ENCODE data around the gene SLC45A2. TPM values are rescaled to one million over a fixed set of nuclear protein-coding genes. Genes with fewer than 3 reads are reported as not detected.

Gene SLC45A2
- polyA plus RNA-seq, 1 of the 3 experiments (the other 2 are of a cell fraction): 0.02 TPM

DNA sequence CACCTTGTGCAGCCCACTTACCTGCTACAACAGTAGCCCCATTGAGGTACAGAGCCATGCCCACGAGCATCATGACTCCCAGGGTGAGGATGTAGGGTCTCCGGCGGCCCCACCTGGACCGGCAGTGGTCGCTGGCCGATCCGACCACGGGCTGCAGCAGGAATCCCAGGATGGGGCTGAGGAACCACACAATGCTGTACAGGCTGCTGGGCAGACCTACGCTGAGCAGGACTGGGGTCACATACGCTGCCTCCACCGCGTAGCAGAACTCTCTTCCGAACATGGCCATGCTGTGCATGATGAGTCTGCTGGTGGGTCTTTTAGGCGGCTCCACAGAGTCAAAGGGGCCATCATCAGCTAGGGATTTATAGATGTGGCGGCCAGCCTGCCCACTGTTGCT is 315 bp downstream of the SLC45A2 start (continued):
- TF ChIP-seq, protein P1, sequence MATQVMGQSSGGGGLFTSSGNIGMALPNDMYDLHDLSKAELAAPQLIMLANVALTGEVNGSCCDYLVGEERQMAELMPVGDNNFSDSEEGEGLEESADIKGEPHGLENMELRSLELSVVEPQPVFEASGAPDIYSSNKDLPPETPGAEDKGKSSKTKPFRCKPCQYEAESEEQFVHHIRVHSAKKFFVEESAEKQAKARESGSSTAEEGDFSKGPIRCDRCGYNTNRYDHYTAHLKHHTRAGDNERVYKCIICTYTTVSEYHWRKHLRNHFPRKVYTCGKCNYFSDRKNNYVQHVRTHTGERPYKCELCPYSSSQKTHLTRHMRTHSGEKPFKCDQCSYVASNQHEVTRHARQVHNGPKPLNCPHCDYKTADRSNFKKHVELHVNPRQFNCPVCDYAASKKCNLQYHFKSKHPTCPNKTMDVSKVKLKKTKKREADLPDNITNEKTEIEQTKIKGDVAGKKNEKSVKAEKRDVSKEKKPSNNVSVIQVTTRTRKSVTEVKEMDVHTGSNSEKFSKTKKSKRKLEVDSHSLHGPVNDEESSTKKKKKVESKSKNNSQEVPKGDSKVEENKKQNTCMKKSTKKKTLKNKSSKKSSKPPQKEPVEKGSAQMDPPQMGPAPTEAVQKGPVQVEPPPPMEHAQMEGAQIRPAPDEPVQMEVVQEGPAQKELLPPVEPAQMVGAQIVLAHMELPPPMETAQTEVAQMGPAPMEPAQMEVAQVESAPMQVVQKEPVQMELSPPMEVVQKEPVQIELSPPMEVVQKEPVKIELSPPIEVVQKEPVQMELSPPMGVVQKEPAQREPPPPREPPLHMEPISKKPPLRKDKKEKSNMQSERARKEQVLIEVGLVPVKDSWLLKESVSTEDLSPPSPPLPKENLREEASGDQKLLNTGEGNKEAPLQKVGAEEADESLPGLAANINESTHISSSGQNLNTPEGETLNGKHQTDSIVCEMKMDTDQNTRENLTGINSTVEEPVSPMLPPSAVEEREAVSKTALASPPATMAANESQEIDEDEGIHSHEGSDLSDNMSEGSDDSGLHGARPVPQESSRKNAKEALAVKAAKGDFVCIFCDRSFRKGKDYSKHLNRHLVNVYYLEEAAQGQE (IDR thresholded peaks at IDR 0.05; ENCODE audit: low read depth, low read length): no peak
- TF ChIP-seq ELF1 (IDR thresholded peaks at IDR 0.05) (no peak), MXI1 (IDR thresholded peaks at IDR 0.05; ENCODE audit: low read depth, low read length) (no peak), FOXM1 (IDR thresholded peaks at IDR 0.05; ENCODE audit: low read depth) (no peak)
- TF ChIP-seq, protein P2, sequence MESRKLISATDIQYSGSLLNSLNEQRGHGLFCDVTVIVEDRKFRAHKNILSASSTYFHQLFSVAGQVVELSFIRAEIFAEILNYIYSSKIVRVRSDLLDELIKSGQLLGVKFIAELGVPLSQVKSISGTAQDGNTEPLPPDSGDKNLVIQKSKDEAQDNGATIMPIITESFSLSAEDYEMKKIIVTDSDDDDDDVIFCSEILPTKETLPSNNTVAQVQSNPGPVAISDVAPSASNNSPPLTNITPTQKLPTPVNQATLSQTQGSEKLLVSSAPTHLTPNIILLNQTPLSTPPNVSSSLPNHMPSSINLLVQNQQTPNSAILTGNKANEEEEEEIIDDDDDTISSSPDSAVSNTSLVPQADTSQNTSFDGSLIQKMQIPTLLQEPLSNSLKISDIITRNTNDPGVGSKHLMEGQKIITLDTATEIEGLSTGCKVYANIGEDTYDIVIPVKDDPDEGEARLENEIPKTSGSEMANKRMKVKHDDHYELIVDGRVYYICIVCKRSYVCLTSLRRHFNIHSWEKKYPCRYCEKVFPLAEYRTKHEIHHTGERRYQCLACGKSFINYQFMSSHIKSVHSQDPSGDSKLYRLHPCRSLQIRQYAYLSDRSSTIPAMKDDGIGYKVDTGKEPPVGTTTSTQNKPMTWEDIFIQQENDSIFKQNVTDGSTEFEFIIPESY (IDR thresholded peaks at IDR 0.05; ENCODE audit: borderline replicate concordance, low read depth): no peak

DNA sequence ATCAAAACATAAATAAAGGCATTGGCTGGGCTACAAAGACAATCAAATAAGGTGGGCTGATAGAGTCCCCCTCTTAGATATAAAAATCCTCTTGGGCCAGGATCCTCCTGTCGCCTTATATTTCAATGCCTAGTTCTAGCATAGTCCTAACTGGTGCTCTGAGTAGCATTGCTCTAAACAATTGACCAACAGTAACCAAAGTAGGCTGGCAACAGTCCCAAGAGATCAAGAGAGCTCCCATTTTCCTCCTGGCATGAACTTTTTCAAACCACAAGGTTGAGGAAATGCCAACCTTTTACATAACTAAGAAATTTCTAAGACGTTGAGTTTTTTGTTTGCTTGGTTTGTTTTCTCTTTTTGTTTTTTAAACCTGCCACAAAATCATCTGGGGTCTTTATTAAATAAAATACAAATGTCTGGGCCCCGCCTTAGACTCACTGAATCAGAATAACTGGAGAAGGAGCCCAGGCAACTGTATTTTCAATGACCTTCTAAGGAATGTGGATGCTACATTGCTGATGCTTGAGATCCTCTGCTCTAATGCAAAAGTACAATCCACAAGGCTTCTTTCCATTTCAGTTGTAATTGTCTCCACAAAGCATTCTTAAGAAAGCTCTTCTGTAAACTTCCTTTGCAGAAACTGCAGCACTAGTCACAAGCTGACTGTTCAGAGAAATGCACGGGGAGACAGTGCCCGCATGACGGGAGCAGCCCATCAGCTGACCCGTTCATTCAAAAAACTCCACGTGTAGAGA is 2.9 kb downstream of the SLC45A2 start:
- peaks cover 0 to 2% of the 10 kb centered on the region in 2 experiments for H3K36me3 ChIP-seq (replicated peaks in 1 of 2; ENCODE audit: control insufficient read depth in 1 of 2, insufficient read depth in 2 of 2, low read length in 1 of 2)
- H3K4me1 ChIP-seq (ENCODE audit: control insufficient read depth in 1 of 2, insufficient read depth in 2 of 2, low read depth in 1 of 2, low read length in 1 of 2): no peaks in the 10 kb centered on the region
- H3K9ac ChIP-seq: no peak overlapping the region
- no peaks in the 10 kb centered on the region for H3K9me3 ChIP-seq
- H3K4me3 ChIP-seq (ENCODE audit: low read depth in 2 of 2, low read length in 1 of 2): no peak overlapping the region
- TF ChIP-seq SIN3A (IDR thresholded peaks at IDR 0.05; ENCODE audit: borderline replicate concordance, low read depth, low read length): no peak
- TF ChIP-seq, protein P3, sequence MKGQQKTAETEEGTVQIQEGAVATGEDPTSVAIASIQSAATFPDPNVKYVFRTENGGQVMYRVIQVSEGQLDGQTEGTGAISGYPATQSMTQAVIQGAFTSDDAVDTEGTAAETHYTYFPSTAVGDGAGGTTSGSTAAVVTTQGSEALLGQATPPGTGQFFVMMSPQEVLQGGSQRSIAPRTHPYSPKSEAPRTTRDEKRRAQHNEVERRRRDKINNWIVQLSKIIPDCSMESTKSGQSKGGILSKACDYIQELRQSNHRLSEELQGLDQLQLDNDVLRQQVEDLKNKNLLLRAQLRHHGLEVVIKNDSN (IDR thresholded peaks at IDR 0.05; ENCODE audit: borderline replicate concordance, low read depth): no peak
- no peak for TF ChIP-seq FOSL2 (IDR thresholded peaks at IDR 0.05; ENCODE audit: borderline replicate concordance, low read depth)
- no peak for TF ChIP-seq RAD21 (IDR thresholded peaks at IDR 0.05; ENCODE audit: low read length)
- TF ChIP-seq NRF1 (IDR thresholded peaks at IDR 0.05; ENCODE audit: low read depth, low read length): no peak
- TF ChIP-seq, protein P4, sequence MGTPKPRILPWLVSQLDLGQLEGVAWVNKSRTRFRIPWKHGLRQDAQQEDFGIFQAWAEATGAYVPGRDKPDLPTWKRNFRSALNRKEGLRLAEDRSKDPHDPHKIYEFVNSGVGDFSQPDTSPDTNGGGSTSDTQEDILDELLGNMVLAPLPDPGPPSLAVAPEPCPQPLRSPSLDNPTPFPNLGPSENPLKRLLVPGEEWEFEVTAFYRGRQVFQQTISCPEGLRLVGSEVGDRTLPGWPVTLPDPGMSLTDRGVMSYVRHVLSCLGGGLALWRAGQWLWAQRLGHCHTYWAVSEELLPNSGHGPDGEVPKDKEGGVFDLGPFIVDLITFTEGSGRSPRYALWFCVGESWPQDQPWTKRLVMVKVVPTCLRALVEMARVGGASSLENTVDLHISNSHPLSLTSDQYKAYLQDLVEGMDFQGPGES (IDR thresholded peaks at IDR 0.05; ENCODE audit: low read depth, low read length): no peak
- TF ChIP-seq FOXM1 (IDR thresholded peaks at IDR 0.05; ENCODE audit: low read depth): no peak
- no peak for TF ChIP-seq RXRA (IDR thresholded peaks at IDR 0.05; ENCODE audit: borderline replicate concordance, low read depth)
- no peak for TF ChIP-seq TCF12 (IDR thresholded peaks at IDR 0.05)
- no peak for TF ChIP-seq JUND (IDR thresholded peaks at IDR 0.05)
- no peak for TF ChIP-seq MEF2A (IDR thresholded peaks at IDR 0.05; ENCODE audit: borderline replicate concordance, low read depth)
- no peak for TF ChIP-seq TAF1 (IDR thresholded peaks at IDR 0.05; ENCODE audit: borderline replicate concordance, low read depth, low read length)
- TF ChIP-seq TEAD4 (IDR thresholded peaks at IDR 0.05; ENCODE audit: borderline replicate concordance, insufficient read depth): no peak
- TF ChIP-seq ELF1 (IDR thresholded peaks at IDR 0.05): no peak
- no peak for TF ChIP-seq RFX5 (IDR thresholded peaks at IDR 0.05; ENCODE audit: low read length)
- TF ChIP-seq, protein P5, sequence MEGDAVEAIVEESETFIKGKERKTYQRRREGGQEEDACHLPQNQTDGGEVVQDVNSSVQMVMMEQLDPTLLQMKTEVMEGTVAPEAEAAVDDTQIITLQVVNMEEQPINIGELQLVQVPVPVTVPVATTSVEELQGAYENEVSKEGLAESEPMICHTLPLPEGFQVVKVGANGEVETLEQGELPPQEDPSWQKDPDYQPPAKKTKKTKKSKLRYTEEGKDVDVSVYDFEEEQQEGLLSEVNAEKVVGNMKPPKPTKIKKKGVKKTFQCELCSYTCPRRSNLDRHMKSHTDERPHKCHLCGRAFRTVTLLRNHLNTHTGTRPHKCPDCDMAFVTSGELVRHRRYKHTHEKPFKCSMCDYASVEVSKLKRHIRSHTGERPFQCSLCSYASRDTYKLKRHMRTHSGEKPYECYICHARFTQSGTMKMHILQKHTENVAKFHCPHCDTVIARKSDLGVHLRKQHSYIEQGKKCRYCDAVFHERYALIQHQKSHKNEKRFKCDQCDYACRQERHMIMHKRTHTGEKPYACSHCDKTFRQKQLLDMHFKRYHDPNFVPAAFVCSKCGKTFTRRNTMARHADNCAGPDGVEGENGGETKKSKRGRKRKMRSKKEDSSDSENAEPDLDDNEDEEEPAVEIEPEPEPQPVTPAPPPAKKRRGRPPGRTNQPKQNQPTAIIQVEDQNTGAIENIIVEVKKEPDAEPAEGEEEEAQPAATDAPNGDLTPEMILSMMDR (IDR thresholded peaks at IDR 0.05): no peak
- TF ChIP-seq FOXJ3 (CRISPR knock-in tag; IDR thresholded peaks at IDR 0.05): no peak
- no peaks in the 10 kb centered on the region for H3K27me3 ChIP-seq (ENCODE audit: insufficient read depth)
- no peak for DNase-seq
- ChIA-PET CTCF (interaction anchor here (0.6 to 1.7 kb wide), 4 partner anchors 11 to 488 kb away, joined by 3 to 5 read pairs (median 3); no protein-coding TSS in a partner anchor), POLR2A (no interaction called here)
- H3K79me2 ChIP-seq (ENCODE audit: insufficient read depth): no peaks in the 10 kb centered on the region
- no peaks in the 10 kb centered on the region for H3K9me2 ChIP-seq
- no peak overlapping the region for H3K27ac ChIP-seq (ENCODE audit: low read depth in 2 of 2, low read length in 1 of 2)
- H3F3A ChIP-seq (replicated peaks; ENCODE audit: insufficient read depth): peaks cover 11% of the 10 kb centered on the region
- no peak overlapping the region for H3K4me2 ChIP-seq
- no peaks in the 10 kb centered on the region for H4K20me1 ChIP-seq (ENCODE audit: insufficient read depth)
- no peak overlapping the region for H2AFZ ChIP-seq (ENCODE audit: low read depth)
- WGBS (ENCODE audit: low lambda C conversion rate): 79% methylated on average over 8 of the region's 8 CpGs
